DOHH2 (cell line): ENCODE results near the gene TASP1.

Experiments
- H3F3A ChIP-seq: fragments of 200-600 bp; sonication (generic), shearing (Covaris generic); 2 replicates; pipeline ENCODE4 v1.6.0; 2016; ENCODE audit warnings: antibody characterized with exemption, mild to moderate bottlenecking; ENCODE audit not compliant: control insufficient read depth, insufficient read depth
- H3K27ac ChIP-seq: fragments of 200-600 bp; sonication (generic); 2 replicates; pipeline ENCODE4 v1.5.1; 2014; ENCODE audit warnings: low read depth, mild to moderate bottlenecking, low read length, moderate library complexity
- H3K27me3 ChIP-seq: fragments of 200-600 bp; sonication (generic); 2 replicates; pipeline ENCODE4 v1.6.1; 2014; ENCODE audit warnings: mild to moderate bottlenecking, low read length, mixed read lengths; ENCODE audit not compliant: control insufficient read depth
- H3K36me3 ChIP-seq: fragments of 200-600 bp; sonication (generic); 2 replicates; pipeline ENCODE4 v1.6.1; 2014; ENCODE audit warnings: mild to moderate bottlenecking, low read length, moderate library complexity, mixed read lengths; ENCODE audit not compliant: control insufficient read depth
- H3K4me1 ChIP-seq: fragments of 200-600 bp; sonication (generic); 2 replicates; pipeline ENCODE4 v1.6.1; 2014; ENCODE audit warnings: mild to moderate bottlenecking, low read length, mixed read lengths; ENCODE audit not compliant: control insufficient read depth
- H3K4me2 ChIP-seq: fragments of 200-600 bp; sonication (generic); 2 replicates; pipeline ENCODE4 v1.6.0; 2014; ENCODE audit warnings: mild to moderate bottlenecking, low read length, moderate library complexity
- H3K4me3 ChIP-seq: fragments of 200-600 bp; sonication (generic); 2 replicates; pipeline ENCODE4 v1.5.1; 2014; ENCODE audit warnings: mild to moderate bottlenecking, low read length, mixed read lengths
- H3K79me2 ChIP-seq: fragments of 200-600 bp; sonication (generic); 2 replicates; pipeline ENCODE4 v1.6.1; 2014; ENCODE audit warnings: mild to moderate bottlenecking, low read length, mixed read lengths; ENCODE audit not compliant: control insufficient read depth
- H3K9me2 ChIP-seq: fragments of 200-600 bp; sonication (generic); replicated peaks from 2 replicates; pipeline ENCODE4 v1.6.1; 2014; ENCODE audit warnings: mild to moderate bottlenecking, low read length, mixed read lengths; ENCODE audit not compliant: control insufficient read depth
- H3K9me3 ChIP-seq: fragments of 200-600 bp; sonication (generic); 2 replicates; pipeline ENCODE4 v1.6.1; 2014; ENCODE audit warnings: antibody characterized with exemption, low read length, mixed read lengths; ENCODE audit not compliant: control insufficient read depth, insufficient read depth
- H4K20me1 ChIP-seq: fragments of 200-600 bp; sonication (generic); 2 replicates; pipeline ENCODE4 v1.6.0; 2014; ENCODE audit warnings: low read depth, mild to moderate bottlenecking, antibody characterized with exemption, low read length, moderate library complexity; ENCODE audit not compliant: control insufficient read depth, insufficient read depth
- CTCF ChIP-seq: fragments of 200-600 bp; sonication (generic); IDR thresholded peaks from one replicate; pipeline ENCODE4 v1.5.1; 2014; ENCODE audit warnings: antibody characterized with exemption, mild to moderate bottlenecking, low read depth, low read length; ENCODE audit not compliant: poor library complexity, severe bottlenecking
- EZH2phosphoT487 ChIP-seq: fragments of 200-600 bp; sonication (generic); IDR thresholded peaks from 2 replicates; pipeline ENCODE4 v1.6.1; 2017; ENCODE audit warnings: borderline replicate concordance, mild to moderate bottlenecking, antibody characterized with exemption, low read length, moderate library complexity, mixed read lengths

Gene TASP1, protein sequence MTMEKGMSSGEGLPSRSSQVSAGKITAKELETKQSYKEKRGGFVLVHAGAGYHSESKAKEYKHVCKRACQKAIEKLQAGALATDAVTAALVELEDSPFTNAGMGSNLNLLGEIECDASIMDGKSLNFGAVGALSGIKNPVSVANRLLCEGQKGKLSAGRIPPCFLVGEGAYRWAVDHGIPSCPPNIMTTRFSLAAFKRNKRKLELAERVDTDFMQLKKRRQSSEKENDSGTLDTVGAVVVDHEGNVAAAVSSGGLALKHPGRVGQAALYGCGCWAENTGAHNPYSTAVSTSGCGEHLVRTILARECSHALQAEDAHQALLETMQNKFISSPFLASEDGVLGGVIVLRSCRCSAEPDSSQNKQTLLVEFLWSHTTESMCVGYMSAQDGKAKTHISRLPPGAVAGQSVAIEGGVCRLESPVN

GRCh38 chr20:13638496-13639149, at the start of gene TASP1:
TASP1 (minus strand) TSS chr20:13638932; CDS start chr20:13630078, 8,854 bp downstream.
- H3K9me2 ChIP-seq: no peaks in the 10 kb centered on the region
- peaks cover 8% of the 10 kb centered on the region for H3K27me3 ChIP-seq
- H3F3A ChIP-seq: no peaks in the 10 kb centered on the region
- peaks cover 3% of the 10 kb centered on the region; the same call in 1 of the 2 replicates for H4K20me1 ChIP-seq
- H3K4me1 ChIP-seq: peaks cover 12% of the 10 kb centered on the region
- peak within 1 kb of the TSS; percentile 94 for H3K4me3 ChIP-seq
- TF ChIP-seq CTCF (no peak), EZH2phosphoT487 (no peak)
- no peaks in the 10 kb centered on the region for H3K9me3 ChIP-seq
- no peaks in the 10 kb centered on the region for H3K36me3 ChIP-seq
- no peak within 1 kb of the TSS for H3K27ac ChIP-seq
- H3K4me2 ChIP-seq: peak within 1 kb of the TSS; percentile 98
- H3K79me2 ChIP-seq: peaks cover 43% of the 10 kb centered on the region

DNA sequence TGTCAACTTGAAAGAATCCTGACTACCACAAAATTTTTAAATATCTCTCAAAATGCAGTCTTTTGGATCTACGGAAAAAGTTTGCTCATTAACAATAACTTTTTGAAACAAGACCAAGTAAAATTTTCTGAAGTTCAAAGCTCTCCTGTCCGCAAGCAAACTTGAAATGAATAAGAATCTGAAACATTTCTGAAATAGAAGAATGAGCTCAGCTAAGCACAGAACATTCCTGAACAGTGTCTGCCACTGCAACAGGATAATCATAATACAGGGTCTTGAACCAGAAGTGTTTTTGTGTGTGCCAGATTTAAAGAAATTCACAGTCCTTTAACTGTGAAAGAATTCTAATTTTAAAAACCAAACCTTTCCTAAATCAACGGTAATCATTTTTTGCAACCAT, 49.1 kb upstream of the TASP1 start:
- no peaks in the 10 kb centered on the region for H3K9me3 ChIP-seq
- H3F3A ChIP-seq: no peaks in the 10 kb centered on the region
- no peaks in the 10 kb centered on the region for H3K79me2 ChIP-seq
- H3K36me3 ChIP-seq: no peaks in the 10 kb centered on the region
- no peaks in the 10 kb centered on the region for H3K9me2 ChIP-seq
- no peak overlapping the region for H3K4me2 ChIP-seq
- no peaks in the 10 kb centered on the region for H3K4me1 ChIP-seq
- no peaks in the 10 kb centered on the region for H4K20me1 ChIP-seq
- no peak overlapping the region for H3K4me3 ChIP-seq
- H3K27ac ChIP-seq: no peak overlapping the region
- TF ChIP-seq EZH2phosphoT487 (no peak), CTCF (no peak)
- H3K27me3 ChIP-seq: no peaks in the 10 kb centered on the region; the same call in 1 of the 2 replicates

- Histone ChIP-seq H3K4me1 (no peaks in the 10 kb centered on the region), H4K20me1 (no peaks in the 10 kb centered on the region), H3K27me3 (no peaks in the 10 kb centered on the region; the same call in 1 of the 2 replicates), H3F3A (no peaks in the 10 kb centered on the region), H3K9me3 (no peaks in the 10 kb centered on the region), H3K36me3 (no peaks in the 10 kb centered on the region), H3K4me3 (no peak overlapping the region), H3K4me2 (no peak overlapping the region), H3K79me2 (no peaks in the 10 kb centered on the region), H3K9me2 (no peaks in the 10 kb centered on the region), H3K27ac (no peak overlapping the region)
- no peak for TF ChIP-seq CTCF
- no peak for TF ChIP-seq EZH2phosphoT487
Observed at GRCh38 chr20:13685623-13686022, 46.9 kb upstream of the TASP1 start.
